Inferior parietal cortex (tissue), 1 donor: Measurements from ENCODE around the gene EOLA2.
"Not testable (repeated sequence)": the region's sequence is repeated elsewhere in the genome, so short reads cannot be mapped to it uniquely, and the experiment has no call there.

Source experiments
- DNase-seq: peaks from one replicate; pipeline ENCODE4 v3.0.0-alpha.2; 2016; ENCODE audit errors: extremely low spot score

The EOLA2 gene

DNA sequence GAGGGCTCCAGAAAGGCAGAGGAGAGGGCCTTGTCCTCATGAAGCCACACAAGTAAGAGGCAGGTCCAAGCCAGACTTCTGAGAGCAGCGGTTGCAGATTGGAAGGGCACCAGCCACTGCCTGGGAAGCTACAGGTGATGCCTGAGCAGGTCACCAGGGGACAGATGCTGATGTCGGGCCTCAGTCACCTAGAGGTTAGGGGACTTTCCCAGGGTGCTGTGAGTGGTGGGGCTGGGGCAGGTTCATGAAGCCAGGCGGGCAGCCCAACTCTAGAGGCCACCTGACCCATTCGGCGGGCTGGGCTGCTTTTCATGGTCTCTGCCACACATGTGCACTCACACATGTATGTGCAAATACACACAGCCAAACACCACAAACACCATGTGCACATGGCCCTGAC, 5.3 kb downstream of the EOLA2 start:
- DNase-seq: not testable (repeated sequence)

DNA sequence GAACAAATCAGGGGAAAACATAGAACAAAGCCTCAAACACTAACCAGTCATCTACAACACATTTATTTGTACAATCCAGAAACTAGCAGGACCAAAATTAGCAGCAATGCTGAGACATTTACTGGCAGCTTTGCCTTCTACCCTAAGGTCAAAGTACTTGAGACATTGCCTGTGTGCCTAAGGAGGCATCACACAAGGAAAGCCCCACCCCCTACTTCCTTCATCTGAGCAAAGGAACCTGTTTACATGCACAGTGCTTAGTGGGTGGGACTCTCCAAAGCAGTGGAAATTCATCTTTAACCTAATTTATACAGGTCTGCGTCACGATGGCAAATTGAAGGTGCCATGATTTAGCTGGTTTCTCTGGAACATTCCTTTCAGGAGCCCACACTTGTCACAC, 6.1 kb downstream of the EOLA2 start:
- not testable (repeated sequence) for DNase-seq

DNA sequence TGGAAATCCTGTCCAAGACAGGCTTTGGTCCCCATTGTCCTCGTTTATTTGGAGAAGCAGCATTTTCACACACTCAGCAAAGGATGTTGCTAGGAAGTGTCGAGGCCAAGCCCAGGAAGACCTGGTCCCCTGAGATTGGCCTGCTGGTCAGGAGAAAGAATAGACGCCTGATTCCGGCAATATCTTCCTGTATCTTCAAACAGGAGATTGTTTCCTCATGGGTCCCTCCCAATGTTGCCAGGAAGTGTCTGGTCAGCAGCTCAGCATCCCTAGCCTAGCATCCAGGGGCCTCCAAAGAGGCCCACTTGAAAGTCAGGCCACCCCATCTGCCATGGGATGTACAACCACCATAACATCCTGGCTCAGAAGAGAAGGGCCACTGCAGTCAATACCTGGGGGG, 6.9 kb downstream of the EOLA2 start:
- not testable (repeated sequence) for DNase-seq

DNA sequence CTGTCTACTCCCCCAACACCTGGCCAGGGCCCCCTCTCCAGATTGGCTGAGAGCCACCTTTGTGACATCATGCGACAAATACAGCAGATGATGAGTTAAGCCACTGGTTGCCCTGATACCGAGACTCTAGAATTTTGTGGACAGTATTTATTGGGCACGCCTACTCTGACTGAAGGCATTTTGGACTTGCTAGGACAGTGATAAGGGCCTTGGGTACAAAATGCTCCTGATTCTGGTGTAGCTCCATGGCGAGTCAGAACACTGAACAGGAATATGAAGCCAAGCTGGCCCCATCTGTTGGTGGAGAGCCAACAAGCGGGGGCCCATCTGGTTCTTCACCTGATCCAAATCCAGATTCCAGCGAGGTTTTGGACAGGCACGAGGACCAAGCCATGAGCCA, 8.9 kb downstream of the EOLA2 start, which contains the start of gene HSFX4:
TSS of gene HSFX4 (plus strand) at position 174 of the 400 bp plus-strand sequence. CDS start at position 246, 72 bp downstream.
- not testable (repeated sequence) for DNase-seq

DNA sequence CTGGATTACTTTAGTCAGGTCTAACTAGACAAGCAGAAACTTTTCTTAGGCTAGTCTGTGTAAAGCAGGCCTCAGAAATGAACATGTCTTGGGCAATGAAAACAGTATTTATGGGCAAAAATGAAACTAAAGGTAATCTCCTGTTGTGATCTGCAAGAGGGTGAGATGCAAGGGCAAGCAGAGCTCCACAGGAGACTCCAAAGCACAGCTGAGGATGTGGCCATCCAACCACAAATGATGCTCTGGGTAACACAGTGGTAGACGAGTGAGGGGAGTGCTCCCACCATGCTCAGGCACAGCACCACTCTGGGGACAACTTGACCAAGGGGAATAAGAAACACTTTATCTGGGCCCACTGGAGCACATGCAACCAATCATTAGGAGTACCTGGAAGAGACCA, 9.7 kb downstream of the EOLA2 start:
- not testable (repeated sequence) for DNase-seq

DNA sequence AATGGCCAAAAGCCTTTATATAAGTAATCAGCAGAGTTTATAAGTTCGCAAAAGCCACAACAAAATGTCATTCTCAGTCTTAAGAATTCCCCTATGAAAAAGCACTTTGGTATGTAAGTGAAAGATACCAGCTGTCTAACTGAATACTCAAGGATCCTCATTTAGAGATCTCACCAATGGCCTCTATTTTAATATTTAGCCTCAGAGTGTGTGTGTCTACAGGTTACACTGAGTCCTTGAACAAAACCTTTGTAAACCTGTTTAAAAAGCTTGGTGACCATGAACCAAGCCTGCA, 10.4 kb downstream of the EOLA2 start:
- not testable (repeated sequence) for DNase-seq

DNA sequence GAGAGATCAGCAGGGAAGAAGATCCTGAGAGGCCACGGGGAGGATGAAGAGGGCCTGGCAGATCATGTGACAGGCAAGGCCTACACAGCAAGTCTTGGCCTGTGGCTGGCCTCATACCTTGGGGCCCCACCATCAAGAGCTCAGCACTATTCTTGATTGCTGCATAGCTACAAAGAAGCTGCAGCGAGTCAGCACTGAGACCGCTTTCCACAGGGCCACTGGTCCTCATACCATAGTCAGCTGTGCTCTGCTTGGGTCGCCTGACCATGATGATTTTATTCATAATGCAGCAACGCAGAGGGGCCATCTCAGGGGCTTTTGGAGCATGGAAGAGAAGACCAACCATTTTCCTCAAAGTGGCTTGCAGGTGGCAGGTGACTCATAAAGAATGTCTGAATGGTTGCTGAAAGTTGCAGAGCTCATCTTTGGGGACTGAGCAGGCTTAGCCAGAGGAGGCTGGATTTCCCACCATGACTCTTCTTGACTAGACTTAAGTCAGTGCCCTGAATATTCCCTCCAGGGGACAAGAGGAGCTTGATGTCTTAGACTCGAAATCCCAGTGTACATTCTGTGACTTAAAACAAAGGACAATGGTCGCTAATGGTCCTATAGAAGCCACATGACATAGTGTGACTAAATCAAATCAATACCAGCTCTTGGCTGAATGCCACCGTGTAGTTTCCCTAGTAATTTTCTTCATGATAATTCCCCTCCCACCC, 10.9 kb downstream of the EOLA2 start:
- DNase-seq: not testable (repeated sequence)

DNA sequence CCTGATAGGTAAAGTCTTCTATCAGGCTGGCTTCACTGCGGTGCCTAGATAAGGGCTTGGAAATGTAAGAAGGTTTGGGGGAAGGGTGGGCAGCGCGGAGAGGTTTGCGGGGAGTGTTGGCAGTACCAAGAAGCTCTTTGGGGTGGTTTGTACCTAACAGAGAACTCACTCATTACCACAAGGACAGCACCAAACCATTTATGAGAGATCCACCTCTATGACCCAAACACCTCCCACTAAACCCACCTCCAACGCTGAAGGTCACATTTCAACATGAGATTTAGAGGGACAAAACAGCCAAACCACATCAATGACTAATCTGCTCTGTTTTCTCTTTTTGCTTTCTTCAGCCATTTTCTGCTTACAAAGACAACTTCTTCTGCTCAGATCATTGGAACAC, 13.9 kb downstream of the EOLA2 start:
- DNase-seq: not testable (repeated sequence)

DNA sequence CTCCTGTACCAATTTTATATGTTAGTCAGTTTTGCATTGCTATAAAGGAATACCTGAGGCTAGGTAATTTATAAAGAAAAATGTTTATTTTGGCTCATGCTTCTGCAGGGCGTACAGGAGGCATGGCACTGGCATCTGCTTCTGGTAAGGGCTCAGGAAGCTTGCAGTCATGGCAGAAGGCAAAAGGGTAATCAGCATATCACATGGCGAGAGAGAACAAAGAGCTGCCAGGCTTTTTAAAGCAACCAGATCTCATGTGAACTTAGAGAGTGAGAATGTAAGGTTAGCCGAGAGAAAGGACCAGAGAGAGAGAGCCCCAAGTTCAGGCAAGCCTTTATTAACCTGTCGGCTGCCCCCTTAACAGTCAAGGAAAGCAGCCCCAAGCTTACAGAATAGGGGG, 14.5 kb downstream of the EOLA2 start:
- not testable (repeated sequence) for DNase-seq

DNA sequence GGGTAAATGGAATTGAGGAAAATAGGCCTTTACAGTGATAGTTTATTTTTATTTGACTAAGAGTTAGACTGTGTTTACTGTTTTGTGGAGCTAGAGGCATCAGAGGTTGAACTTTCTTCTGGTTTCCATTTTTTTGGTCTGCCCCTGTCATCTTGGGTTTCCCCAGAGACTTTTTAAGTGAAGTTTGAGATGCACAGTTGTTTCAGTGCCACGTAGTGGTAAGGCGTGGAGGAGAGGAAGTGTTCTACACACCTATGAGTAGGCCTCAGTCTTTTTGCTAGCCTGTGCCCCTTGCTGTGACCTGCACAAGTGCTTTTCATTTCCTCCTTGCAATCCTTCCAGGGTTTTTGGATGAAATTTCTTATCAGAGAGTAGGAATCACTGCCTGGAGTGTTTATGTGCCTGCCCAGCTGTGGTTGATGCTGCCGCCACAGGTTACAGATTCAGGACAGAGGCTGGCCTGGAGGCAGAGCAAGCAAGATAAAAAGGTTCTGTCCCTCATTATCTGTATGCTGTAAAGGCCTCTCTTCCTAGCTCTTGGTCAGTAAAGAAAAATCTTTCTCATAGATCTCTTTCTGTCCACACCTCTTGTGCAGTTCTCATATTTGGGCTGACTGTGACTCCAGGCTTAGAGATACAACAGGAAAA, 21.4 kb downstream of the EOLA2 start:
- DNase-seq: no peak

DNA sequence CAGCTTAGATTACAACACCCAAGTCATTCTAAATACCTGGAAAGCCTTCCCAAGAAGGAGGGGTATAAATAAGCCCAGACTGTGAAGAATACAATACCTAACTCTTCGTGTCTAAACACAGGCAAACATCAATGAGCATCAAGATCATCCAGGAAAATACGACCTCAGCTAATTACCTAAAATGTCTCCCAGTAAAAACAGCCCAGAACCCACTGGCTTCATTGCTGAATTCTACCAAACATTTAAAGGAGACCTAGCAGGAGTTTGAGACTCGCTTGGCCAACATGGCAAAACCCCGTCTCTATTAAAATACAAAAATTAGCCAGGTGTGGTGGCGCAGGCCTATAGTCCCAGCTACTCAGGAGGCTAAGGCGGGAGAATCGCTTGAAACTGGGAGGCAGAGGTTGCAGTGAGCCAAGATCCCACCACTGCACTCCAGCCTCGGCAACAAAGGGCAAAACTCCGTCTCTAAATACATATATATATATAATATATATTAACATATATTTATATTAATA, 28.1 kb downstream of the EOLA2 start:
- DNase-seq: no peak

DNA sequence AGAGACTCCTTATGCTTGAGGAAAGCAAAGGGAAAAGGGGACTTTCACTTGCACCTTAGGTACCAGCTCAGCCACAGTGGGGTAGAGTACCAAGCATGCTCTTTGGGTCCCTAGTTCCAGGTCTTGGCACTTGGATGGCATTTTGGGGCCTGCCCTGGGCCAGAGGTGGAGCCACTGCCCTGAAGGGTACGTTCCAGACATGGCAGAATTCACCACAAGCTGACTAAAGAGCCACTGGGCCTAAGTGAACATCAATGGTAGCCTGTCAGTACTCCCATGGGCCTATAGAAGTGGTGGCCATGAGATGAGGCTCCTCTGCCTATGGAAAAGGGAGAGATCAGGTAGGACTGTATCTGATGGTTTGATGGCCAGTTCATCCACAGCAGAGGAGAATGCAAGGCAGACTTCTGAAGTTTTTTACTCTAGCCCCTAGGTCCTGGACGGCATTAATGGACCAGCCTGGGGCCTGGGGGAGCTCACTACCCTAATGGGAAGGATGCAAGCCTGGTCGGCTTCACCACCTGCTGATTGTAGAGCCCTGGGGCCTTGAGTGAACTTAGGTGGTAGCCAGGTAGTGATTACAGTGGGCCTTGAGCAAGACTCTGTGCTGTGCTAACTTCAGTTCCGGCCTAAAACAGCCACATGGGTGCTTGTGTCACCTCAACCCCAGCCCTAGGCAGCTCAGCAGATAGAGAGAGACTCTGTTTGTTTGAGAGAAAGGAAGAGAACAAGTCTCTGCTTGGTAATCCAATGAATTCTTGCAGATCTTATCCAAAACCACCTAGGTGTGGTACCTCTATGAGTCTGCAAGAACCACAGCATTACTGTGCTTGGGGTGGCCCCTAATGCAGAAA, 28.7 kb downstream of the EOLA2 start:
- DNase-seq: no peak

DNA sequence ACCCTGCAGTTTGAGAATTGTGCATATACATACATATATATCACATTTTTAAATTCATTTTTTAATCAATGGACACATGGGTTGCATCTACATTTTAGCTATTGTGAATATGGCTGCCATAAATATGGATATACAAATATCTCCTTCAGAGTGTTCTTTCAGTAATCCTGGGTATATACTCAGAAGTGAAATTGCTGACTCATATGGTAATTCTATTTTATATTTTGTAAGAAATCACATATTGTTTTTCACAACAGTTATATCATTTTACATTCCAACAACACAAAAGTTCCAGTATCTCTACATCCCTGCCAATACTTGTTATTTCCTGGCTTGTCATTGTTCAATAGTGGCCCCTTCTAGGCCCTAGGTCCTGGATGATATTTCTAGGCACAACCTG, 29.6 kb downstream of the EOLA2 start:
- DNase-seq: no peak

DNA sequence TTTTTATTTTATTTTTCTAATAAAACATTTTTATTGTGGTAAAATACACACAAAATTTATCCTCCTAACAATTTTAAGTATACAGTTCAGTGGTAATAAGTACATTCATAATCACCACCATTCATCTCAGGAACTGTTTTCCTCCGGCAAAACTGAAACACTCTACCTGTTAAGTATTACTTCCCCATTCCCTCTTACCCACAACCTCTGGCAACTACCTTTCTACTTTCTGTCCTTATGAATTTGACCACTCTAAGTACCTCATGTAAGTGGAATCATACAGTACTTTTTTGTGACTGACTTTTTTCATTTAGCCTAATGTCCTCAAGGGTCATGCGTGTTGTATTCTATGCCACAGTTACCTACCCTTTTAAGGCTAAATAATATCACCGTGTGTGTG, 30.0 kb downstream of the EOLA2 start:
- DNase-seq: no peak

DNA sequence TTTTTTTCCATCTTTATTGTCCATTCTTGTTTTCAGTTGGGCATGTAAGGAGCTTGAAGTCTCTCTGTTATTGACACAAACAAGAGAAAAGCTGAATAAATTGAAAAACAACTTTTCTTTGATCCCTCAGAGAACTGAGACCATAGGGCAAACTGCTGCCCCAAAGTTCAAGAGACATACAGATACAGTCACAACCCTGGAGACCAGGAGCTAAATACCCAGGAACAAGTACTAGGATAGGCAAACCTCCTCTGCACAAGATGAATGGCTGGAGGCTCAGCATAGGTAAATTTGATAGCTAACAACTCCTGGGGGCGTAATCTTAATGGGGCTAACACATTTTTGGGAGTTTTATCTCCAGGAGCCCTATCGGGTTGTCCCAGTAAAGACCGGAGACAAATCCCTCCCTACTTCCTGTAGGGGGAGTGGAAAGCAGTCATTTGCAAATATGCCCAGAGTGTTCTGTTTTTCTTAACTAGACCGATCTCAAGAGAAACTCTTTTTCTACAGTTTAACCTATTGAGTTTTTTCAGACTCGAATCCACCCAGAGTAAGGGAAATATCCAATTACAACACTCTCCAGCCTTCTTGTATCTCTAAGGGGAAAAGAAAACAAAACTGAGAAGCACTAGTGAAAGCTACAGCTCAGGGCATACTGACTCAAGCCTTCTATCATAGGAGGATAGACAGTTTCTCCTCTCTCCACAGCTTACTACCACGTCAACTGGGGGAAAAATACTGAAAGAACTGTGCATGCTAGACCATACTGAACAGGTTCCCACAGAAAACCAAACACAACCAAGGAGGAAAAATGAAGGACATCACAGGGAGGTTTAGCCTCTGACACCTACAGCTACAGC, 34.2 kb downstream of the EOLA2 start:
- no peak for DNase-seq

DNA sequence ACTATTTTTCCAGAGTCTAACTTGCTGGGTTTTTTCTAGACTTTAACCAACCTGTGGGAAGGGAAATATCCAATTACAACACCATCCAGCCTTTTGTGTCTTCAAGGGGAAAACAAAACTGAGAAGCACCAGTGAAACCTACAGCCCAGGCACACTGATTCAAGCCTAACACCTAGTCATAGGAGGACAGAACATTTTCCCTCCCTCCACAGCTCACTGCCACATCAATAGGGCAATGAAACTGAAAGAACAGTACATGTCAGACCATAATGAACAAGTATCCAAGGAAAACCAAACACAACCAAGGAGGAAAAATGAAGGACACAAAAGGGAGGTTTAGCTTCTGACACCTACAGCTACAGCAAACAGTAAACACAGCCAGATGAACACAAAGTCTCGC, 39.7 kb downstream of the EOLA2 start:
- no peak for DNase-seq

DNA sequence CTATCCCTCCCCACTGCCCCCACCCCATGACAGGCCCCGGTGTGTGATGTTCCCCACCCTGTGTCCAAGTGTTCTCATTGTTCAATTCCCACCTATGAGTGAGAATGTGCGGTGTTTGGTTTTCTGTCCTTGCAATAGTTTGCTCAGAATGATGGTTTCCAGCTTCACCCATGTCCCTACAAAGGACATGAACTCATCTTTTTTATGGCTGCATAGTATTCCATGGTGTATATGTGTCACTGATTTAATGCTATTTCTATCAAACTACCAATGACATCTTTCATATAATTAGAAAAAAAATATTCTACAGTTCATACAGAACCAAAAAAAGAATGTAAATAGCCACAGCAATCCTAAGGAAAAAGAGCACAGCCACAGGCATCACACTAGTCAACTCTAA, 47.5 kb downstream of the EOLA2 start:
- DNase-seq: not testable (repeated sequence)
